Heart left ventricle (tissue), 16 donors: ENCODE measurements around the gene AFAP1L2. TPM values are rescaled to one million over a fixed set of nuclear protein-coding genes. Genes with fewer than 3 reads are reported as not detected.
A peak's percentile ranks its signal among the peaks of the same experiment; 100 is the strongest.

Experiments
- ATAC-seq, 4 donors: fragments of 200-7000 bp; cut with Tn5 transposase; one replicate each; pipeline ENCODE4 v1.9.1; 2020 to 2022; ENCODE audit warnings: moderate library complexity in 4 of 4, mild to moderate bottlenecking in 3 of 4, moderate number of reproducible peaks in 1 of 4
- DNase-seq, 5 donors: peaks; one replicate each; pipeline ENCODE4 v3.0.0-alpha.2; 2020
- H3K27ac ChIP-seq, 12 donors: fragments of 200-600 bp; sonication (generic) in 4 of 12; one replicate each; pipeline versions ENCODE4 v1.5.0 to v1.8.0; 2016 to 2022; ENCODE audit warnings: mild to moderate bottlenecking in 2 of 12
- H3K27me3 ChIP-seq, 9 donors: fragments of 200-600 bp; sonication (generic) in 2 of 9; one replicate each; pipeline versions ENCODE4 v1.5.1 to v1.8.0; 2016 to 2022; ENCODE audit warnings: mild to moderate bottlenecking in 3 of 9
- H3K36me3 ChIP-seq, 9 donors: fragments of 200-600 bp; sonication (generic) in 2 of 9; one replicate each; pipeline versions ENCODE4 v1.5.0 to v1.8.0; 2018 to 2022; ENCODE audit warnings: mild to moderate bottlenecking in 2 of 9
- H3K4me1 ChIP-seq, 12 donors: fragments of 200-600 bp; sonication (generic) in 4 of 12; one replicate each; pipeline versions ENCODE4 v1.5.0 to v1.8.0; 2016 to 2022; ENCODE audit warnings: mild to moderate bottlenecking in 3 of 12
- H3K4me3 ChIP-seq, 12 donors: fragments of 200-600 bp; sonication (generic) in 4 of 12; one replicate each; pipeline versions ENCODE4 v1.5.0 to v1.8.0; 2017 to 2022; ENCODE audit warnings: mild to moderate bottlenecking in 9 of 12, moderate library complexity in 4 of 12
- H3K9me3 ChIP-seq, 12 donors: fragments of 200-600 bp; sonication (generic) in 4 of 12; one replicate each; pipeline versions ENCODE4 v1.5.0 to v1.8.0; 2016 to 2022; ENCODE audit warnings: mild to moderate bottlenecking in 1 of 12
- POLR2A ChIP-seq, 2 donors: fragments of 450-650 bp; IDR thresholded peaks; one replicate each; pipeline ENCODE4 v1.6.1; 2017; ENCODE audit warnings: antibody characterized with exemption in 2 of 2, mild to moderate bottlenecking in 2 of 2, moderate library complexity in 2 of 2
- WGBS, 4 donors: extraction: QIAGEN DNeasy Blood & Tissue Kit in 2 of 4; methylation state at CpG; one replicate each; pipeline versions ENCODE4 v1.1.5 to v1.1.7; 2013 to 2018; 5-methylcytosine and 5-hydroxymethylcytosine counted together
- intact Hi-C, 10 donors: fragments of 100-400 bp; cut with DNase I; formaldehyde crosslinking; loops; one replicate each; pipeline versions ENCODE4 v1.11.1 to v1.14.2; 2022
- polyA plus RNA-seq, 2 donors: library from polyadenylated mRNA; stranded (reverse); fragments of 200-250 nt; gene quantifications; one replicate each; pipeline ENCODE4 v1.2.3, GENCODE V29; 2013
- total RNA-seq, 9 donors: library from RNA; depleted of rRNA in 2 of 9; stranded (reverse); fragments of >200 nt in 2 of 9; fragmentation: NEBNext Ultra II Directional in 3 of 9; extraction: Animal tissue kit (Norgen Biotek cat#: 25700) in 3 of 9; gene quantifications; one replicate each; pipeline versions ENCODE4 v1.1.0 to v1.2.4, GENCODE V29; 2016 to 2023
- TF ChIP-seq, protein P1 (sequence below), 12 donors: fragments of 200-600 bp; sonication (generic) in 4 of 12; IDR thresholded peaks; one replicate each; pipeline versions ENCODE4 v1.5.0 to v1.8.0; 2018 to 2022; ENCODE audit warnings: antibody characterized with exemption in 12 of 12, mild to moderate bottlenecking in 5 of 12
- donor health status: ischemic (EF 13 %, LVEDD 7.1; RV severe dilation, severe dysfunction).
- donor health status: healthy with polysubstance abuse.
- donor health status: DM: no; HTN: yes; CAD: no.
- donor health status: DM: no; HTN: no; CAD: no.
- donor health status: ischemic (EF 25% LVEDD 6.9; RV normal size, moderate dysfunction).
- donor health status: ischemic (EF 25% LVEDD 5.7; RV mildly dilated, moderate dysfunction).
- donor health status: healthy.
- donor health status: DM: yes; HTN: yes; CAD: no.
- donor health status: ischemic (EF 35%, LVEDD 5.7; RV mildly dilated, moderate dysfunction).
- donor health status: nonischemic (EF 11% LVEDD 7.7; RV severe dilation, severe dysfunction).
- donor health status: DM: yes; HTN: yes; CAD: no.
- donor health status: PGD.
- donor health status: ischemic (EF 29% LVEDD 5.4; RV normal size, mild dysfunction).
- donor health status: nonischemic (EF 23%, LVEDD 6.1; RV moderate dilation, normal function).

AFAP1L2 gene
- total and polyA plus RNA-seq, 11 donors: 2.8 to 8.2 (median 4.3) TPM

DNA sequence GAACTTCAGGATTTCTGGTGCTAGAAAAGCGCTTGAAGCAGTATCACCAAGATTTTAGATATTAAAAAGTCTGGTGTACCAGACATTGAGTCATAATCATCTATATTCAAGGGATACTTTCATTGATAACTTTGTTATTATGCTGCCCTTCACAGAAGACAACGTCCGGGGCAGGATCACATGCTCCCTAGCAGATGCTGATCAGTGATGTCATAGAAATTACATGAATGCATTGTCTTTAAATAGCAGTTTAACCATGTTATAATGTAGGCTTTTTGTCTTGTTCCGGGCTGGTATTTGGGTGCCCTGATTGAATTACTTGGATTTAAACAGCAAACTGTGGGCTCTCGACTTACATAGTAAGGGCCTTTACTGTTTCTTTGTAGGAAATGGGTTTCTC is 111.2 kb downstream of the AFAP1L2 start:
- Histone ChIP-seq H3K27me3 (no peaks in the 10 kb centered on the region), H3K36me3 (peaks cover 0 to 30% (median 20%) of the 10 kb centered on the region in 9 donors), H3K27ac (no peak overlapping the region), H3K4me1 (peaks cover 0 to 12% (median 3%) of the 10 kb centered on the region in 12 donors), H3K4me3 (no peak overlapping the region), H3K9me3 (peaks cover 0 to 23% (median 13%) of the 10 kb centered on the region in 12 donors)
- 72 to 82% (median 73%) methylated on average over 5 of the region's 5 CpGs for WGBS, 4 donors
- no peak for ATAC-seq
- TF ChIP-seq, protein P1, sequence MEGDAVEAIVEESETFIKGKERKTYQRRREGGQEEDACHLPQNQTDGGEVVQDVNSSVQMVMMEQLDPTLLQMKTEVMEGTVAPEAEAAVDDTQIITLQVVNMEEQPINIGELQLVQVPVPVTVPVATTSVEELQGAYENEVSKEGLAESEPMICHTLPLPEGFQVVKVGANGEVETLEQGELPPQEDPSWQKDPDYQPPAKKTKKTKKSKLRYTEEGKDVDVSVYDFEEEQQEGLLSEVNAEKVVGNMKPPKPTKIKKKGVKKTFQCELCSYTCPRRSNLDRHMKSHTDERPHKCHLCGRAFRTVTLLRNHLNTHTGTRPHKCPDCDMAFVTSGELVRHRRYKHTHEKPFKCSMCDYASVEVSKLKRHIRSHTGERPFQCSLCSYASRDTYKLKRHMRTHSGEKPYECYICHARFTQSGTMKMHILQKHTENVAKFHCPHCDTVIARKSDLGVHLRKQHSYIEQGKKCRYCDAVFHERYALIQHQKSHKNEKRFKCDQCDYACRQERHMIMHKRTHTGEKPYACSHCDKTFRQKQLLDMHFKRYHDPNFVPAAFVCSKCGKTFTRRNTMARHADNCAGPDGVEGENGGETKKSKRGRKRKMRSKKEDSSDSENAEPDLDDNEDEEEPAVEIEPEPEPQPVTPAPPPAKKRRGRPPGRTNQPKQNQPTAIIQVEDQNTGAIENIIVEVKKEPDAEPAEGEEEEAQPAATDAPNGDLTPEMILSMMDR (IDR thresholded peaks at IDR 0.05): no peak
- no peak for TF ChIP-seq POLR2A (IDR thresholded peaks at IDR 0.05)
- DNase-seq: no peak
- intact Hi-C loops: no loop called here

DNA sequence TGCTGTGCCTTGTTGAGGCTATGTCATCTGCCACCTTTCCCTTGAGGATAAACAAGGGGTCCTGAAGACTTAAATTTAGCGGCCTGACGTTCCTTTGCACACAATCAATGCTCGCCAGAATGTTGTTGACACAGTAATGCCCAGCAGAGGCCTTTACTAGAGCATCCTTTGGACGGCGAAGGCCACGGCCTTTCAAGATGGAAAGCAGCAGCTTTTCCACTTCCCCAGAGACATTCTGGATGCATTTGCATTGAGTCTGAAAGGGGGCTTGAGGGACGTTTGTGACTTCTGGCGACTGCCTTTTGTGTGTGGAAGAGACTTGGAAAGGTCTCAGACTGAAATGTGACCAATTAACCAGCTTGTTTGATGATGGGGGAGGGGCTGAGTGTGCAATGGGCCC is 112.8 kb downstream of the AFAP1L2 start:
- DNase-seq (no peak), ATAC-seq (no peak)
- Histone ChIP-seq H3K36me3 (peaks cover 0 to 16% (median 9%) of the 10 kb centered on the region in 9 donors), H3K9me3 (peaks cover 0 to 20% (median 13%) of the 10 kb centered on the region in 12 donors), H3K4me3 (no peak overlapping the region), H3K4me1 (peaks cover 0 to 12% (median 3%) of the 10 kb centered on the region in 12 donors), H3K27ac (no peak overlapping the region), H3K27me3 (no peaks in the 10 kb centered on the region)
- 83 to 92% (median 90%) methylated on average over 8 of the region's 8 CpGs for WGBS, 4 donors
- intact Hi-C loops: no loop called here
- TF ChIP-seq, protein P1 (IDR thresholded peaks at IDR 0.05): no peak
- TF ChIP-seq POLR2A (IDR thresholded peaks at IDR 0.05): no peak

DNA sequence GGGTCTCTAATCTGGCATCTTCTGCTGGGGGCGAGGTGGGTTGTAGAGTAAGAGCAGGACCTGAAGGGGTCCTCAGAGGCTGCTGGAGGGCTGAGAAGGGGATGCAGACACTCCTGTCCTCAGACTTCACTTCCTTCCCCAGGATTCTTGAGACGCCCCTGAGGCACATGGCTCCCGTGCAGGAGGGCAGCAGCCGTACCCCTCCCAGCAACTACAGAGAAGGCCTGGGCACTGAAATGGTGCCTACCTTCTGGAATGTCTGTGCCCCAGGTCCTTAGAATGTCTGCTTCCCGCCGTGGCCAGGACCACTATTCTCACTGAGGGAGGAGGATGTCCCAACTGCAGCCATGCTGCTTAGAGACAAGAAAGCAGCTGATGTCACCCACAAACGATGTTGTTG is 113.2 kb downstream of the AFAP1L2 start:
- intact Hi-C loops: no loop called here
- peaks cover 0 to 12% (median 3%) of the 10 kb centered on the region in 12 donors for H3K4me1 ChIP-seq
- ATAC-seq (no peak), DNase-seq (peak in 1 of 5 donors; percentile 26)
- H3K9me3 ChIP-seq: peaks cover 0 to 16% (median 12%) of the 10 kb centered on the region in 12 donors
- no peak for TF ChIP-seq POLR2A (IDR thresholded peaks at IDR 0.05)
- TF ChIP-seq, protein P1 (IDR thresholded peaks at IDR 0.05): no peak
- H3K27ac ChIP-seq: no peak overlapping the region
- H3K4me3 ChIP-seq: no peak overlapping the region
- peaks cover 0 to 12% (median 6%) of the 10 kb centered on the region in 9 donors for H3K36me3 ChIP-seq
- H3K27me3 ChIP-seq: no peaks in the 10 kb centered on the region
- WGBS, 4 donors: 89 to 92% (median 90%) methylated on average over 7 of the region's 7 CpGs

DNA sequence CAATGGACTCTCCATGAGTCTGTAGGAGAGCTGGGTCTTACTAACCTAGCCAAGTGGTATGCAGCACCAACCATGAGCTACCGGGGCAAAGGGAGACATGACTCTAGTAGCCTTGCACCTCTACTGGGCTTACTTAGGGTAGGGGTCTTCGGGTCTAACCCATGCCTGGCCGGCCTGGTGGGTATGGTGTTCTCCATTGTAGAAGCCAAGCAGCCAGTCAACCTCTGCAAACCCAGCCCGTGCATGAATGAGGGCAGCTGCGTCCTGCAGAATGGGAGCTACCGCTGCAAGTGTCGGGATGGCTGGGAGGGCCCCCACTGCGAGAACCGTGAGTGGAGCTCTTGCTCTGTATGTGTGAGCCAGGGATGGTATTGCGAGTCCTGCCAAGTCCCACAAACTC is 114.3 kb downstream of the AFAP1L2 start:
- ATAC-seq (no peak), DNase-seq (peak in 1 of 5 donors; percentile 59)
- H3K27me3 ChIP-seq: no peaks in the 10 kb centered on the region
- intact Hi-C loops: no loop called here
- 94 to 97% (median 96%) methylated on average over 6 to 10 of the region's 10 CpGs for WGBS, 4 donors
- H3K27ac ChIP-seq: no peak overlapping the region
- TF ChIP-seq, protein P1 (IDR thresholded peaks at IDR 0.05): no peak
- TF ChIP-seq POLR2A (IDR thresholded peaks at IDR 0.05): no peak
- peaks cover 0 to 6% (median 2%) of the 10 kb centered on the region in 12 donors for H3K9me3 ChIP-seq
- H3K36me3 ChIP-seq: peaks cover 0 to 1% (median 0%) of the 10 kb centered on the region in 9 donors
- peaks cover 0 to 12% (median 3%) of the 10 kb centered on the region in 12 donors for H3K4me1 ChIP-seq
- no peak overlapping the region for H3K4me3 ChIP-seq
